HEK293 (cell line): ENCODE measurements around the gene ADAM19.

Experiments
- CTCF ChIA-PET: fragments of 350-600 bp; formaldehyde crosslinking; extraction: SDS; loops from one replicate; lab custom pipeline; 2021; ENCODE audit warnings: antibody characterized with exemption; lab: Yijun Ruan, JAX
- POLR2A ChIA-PET: fragments of 300-600 bp; formaldehyde crosslinking; extraction: SDS; loops from one replicate; lab custom pipeline; 2020; ENCODE audit warnings: antibody characterized with exemption, inconsistent platforms; lab: Yijun Ruan, JAX
- H3K27ac ChIP-seq: fragments of 200-500 bp; sonication (Bioruptor generic); 2 replicates; pipeline ENCODE4 v1.5.1; 2014; ENCODE audit warnings: low read depth, low read length, control low read depth, inconsistent platforms; ENCODE audit errors: extremely low read depth
- H3K36me3 ChIP-seq, 2 experiments: fragments of 200-500 bp in 1 of 2; sonication (Bioruptor generic) in 1 of 2; 1 replicate in 1 of 2; 2 replicates in 1 of 2; pipeline ENCODE4 v1.5.1; 2014 to 2017; ENCODE audit warnings: inconsistent platforms in 2 of 2, low read length in 2 of 2; ENCODE audit not compliant: control insufficient read depth in 2 of 2, insufficient read depth in 1 of 2
- H3K4me1 ChIP-seq: fragments of 200-500 bp; sonication (Bioruptor generic); 2 replicates; pipeline ENCODE4 v1.5.1; 2014; ENCODE audit warnings: mild to moderate bottlenecking, low read length, inconsistent platforms; ENCODE audit not compliant: control insufficient read depth, insufficient read depth
- H3K4me3 ChIP-seq: 2 replicates; pipeline ENCODE4 v1.5.1; 2011; ENCODE audit warnings: low read depth, mild to moderate bottlenecking, control low read depth, low read length, moderate library complexity
- H3K9me3 ChIP-seq: fragments of 200-500 bp; sonication (Bioruptor generic); 2 replicates; pipeline ENCODE4 v1.5.1; 2014; ENCODE audit warnings: low read depth, low read length, inconsistent platforms; ENCODE audit not compliant: control insufficient read depth, insufficient read depth
- GFI1B ChIP-seq: fragments of 450-650 bp; formaldehyde crosslinking; IDR thresholded peaks from 2 replicates; pipeline ENCODE4 v1.5.1; 2016; ENCODE audit warnings: missing biosample characterization, missing genetic modification characterization
- PATZ1 ChIP-seq: fragments of 450-650 bp; formaldehyde crosslinking; IDR thresholded peaks from 2 replicates; pipeline ENCODE4 v1.5.1; 2016; ENCODE audit warnings: missing biosample characterization, missing genetic modification characterization
- SETDB1 ChIP-seq: IDR thresholded peaks from one replicate; pipeline ENCODE4 v1.6.1; 2017; ENCODE audit warnings: mild to moderate bottlenecking, low read length, moderate library complexity, mixed read lengths; ENCODE audit not compliant: insufficient read length
- ZBTB10 ChIP-seq: fragments of 450-650 bp; formaldehyde crosslinking; IDR thresholded peaks from 2 replicates; pipeline ENCODE4 v1.5.1; 2016; ENCODE audit warnings: missing biosample characterization, missing genetic modification characterization
- ZBTB11 ChIP-seq: fragments of 450-650 bp; formaldehyde crosslinking; conservative IDR thresholded peaks from 2 replicates; pipeline ENCODE4 v1.5.1; 2016; ENCODE audit warnings: low read depth, missing biosample characterization, missing genetic modification characterization
- ZBTB26 ChIP-seq: fragments of 450-650 bp; formaldehyde crosslinking; optimal IDR thresholded peaks from 2 replicates; pipeline ENCODE3; 2016; ENCODE audit warnings: missing biosample characterization, mild to moderate bottlenecking, missing genetic modification characterization
- ZFP41 ChIP-seq: fragments of 450-650 bp; formaldehyde crosslinking; IDR thresholded peaks from 2 replicates; pipeline ENCODE4 v1.5.1; 2016; ENCODE audit warnings: missing biosample characterization, missing genetic modification characterization, borderline replicate concordance
- ZNF10 ChIP-seq: fragments of 450-650 bp; formaldehyde crosslinking; IDR thresholded peaks from 2 replicates; pipeline ENCODE4 v1.5.1; 2017; ENCODE audit warnings: missing biosample characterization, missing genetic modification characterization
- ZNF114 ChIP-seq: fragments of 450-650 bp; formaldehyde crosslinking; IDR thresholded peaks from 2 replicates; pipeline ENCODE4 v1.5.0; 2017; ENCODE audit warnings: missing biosample characterization, missing genetic modification characterization
- ZNF121 ChIP-seq: fragments of 450-650 bp; formaldehyde crosslinking; IDR thresholded peaks from 2 replicates; pipeline ENCODE4 v1.5.1; 2016; ENCODE audit warnings: missing biosample characterization, missing genetic modification characterization
- ZNF132 ChIP-seq: fragments of 450-650 bp; formaldehyde crosslinking; IDR thresholded peaks from 2 replicates; pipeline ENCODE4 v1.5.1; 2017; ENCODE audit warnings: missing biosample characterization, missing genetic modification characterization, borderline replicate concordance
- ZNF37A ChIP-seq: fragments of 450-650 bp; IDR thresholded peaks from 2 replicates; pipeline ENCODE4 v1.5.1; 2018; ENCODE audit warnings: missing biosample characterization, missing genetic modification characterization
- ZNF473 ChIP-seq: fragments of 450-650 bp; formaldehyde crosslinking; IDR thresholded peaks from 2 replicates; pipeline ENCODE4 v1.5.1; 2017; ENCODE audit warnings: missing biosample characterization, missing genetic modification characterization
- ZNF513 ChIP-seq: fragments of 450-650 bp; IDR thresholded peaks from 2 replicates; pipeline ENCODE4 v1.5.1; 2018; ENCODE audit warnings: missing biosample characterization, missing genetic modification characterization
- ZNF521 ChIP-seq: fragments of 450-650 bp; formaldehyde crosslinking; IDR thresholded peaks from 2 replicates; pipeline ENCODE4 v1.5.1; 2017; ENCODE audit warnings: missing biosample characterization, mild to moderate bottlenecking, missing genetic modification characterization
- ZNF560 ChIP-seq: fragments of 450-650 bp; formaldehyde crosslinking; IDR thresholded peaks from 2 replicates; pipeline ENCODE4 v1.5.1; 2017; ENCODE audit warnings: missing biosample characterization, missing genetic modification characterization, borderline replicate concordance

Gene ADAM19

GRCh38 chr5:157568222-157568621, 7.4 kb downstream of the ADAM19 start:
- no peaks in the 10 kb centered on the region for H3K36me3 ChIP-seq
- no peaks in the 10 kb centered on the region; the same call in 1 of the 2 replicates for H3K4me1 ChIP-seq
- CTCF ChIA-PET: no interaction called here
- TF ChIP-seq ZBTB10 (tag by site-specific recombination) (no peak), ZNF114 (tag by site-specific recombination) (no peak), ZNF10 (tag by site-specific recombination) (no peak), ZBTB26 (no peak), ZNF513 (tag by site-specific recombination) (no peak), ZNF521 (no peak)
- no peak overlapping the region for H3K4me3 ChIP-seq
- H3K27ac ChIP-seq: no peak overlapping the region
- H3K9me3 ChIP-seq: no peaks in the 10 kb centered on the region
- POLR2A ChIA-PET: interaction anchor here (0.7 kb wide), 1 partner anchor 180 kb away, joined by 3 read pairs; no protein-coding TSS in a partner anchor

GRCh38 chr5:157566902-157567489, 8.6 kb downstream of the ADAM19 start:
- Histone ChIP-seq H3K4me1 (no peaks in the 10 kb centered on the region; the same call in 1 of the 2 replicates), H3K27ac (no peak overlapping the region), H3K36me3 (no peaks in the 10 kb centered on the region), H3K4me3 (no peak overlapping the region), H3K9me3 (no peaks in the 10 kb centered on the region)
- ChIA-PET POLR2A (interaction anchor here (1.0 kb wide), 1 partner anchor 9 kb away, joined by 3 read pairs; the partner anchor contains the start of gene ADAM19), CTCF (interaction anchor here (0.7 to 1.4 kb wide), 2 partner anchors 8 to 151 kb away, joined by 4 read pairs; no protein-coding TSS in a partner anchor)
- no peak for TF ChIP-seq GFI1B
- no peak for TF ChIP-seq ZFP41 (tag by site-specific recombination)
- TF ChIP-seq ZNF37A: no peak
- TF ChIP-seq PATZ1: no peak
- no peak for TF ChIP-seq ZNF560 (tag by site-specific recombination)
- no peak for TF ChIP-seq ZNF513 (tag by site-specific recombination)
- TF ChIP-seq ZNF132 (tag by site-specific recombination): no peak
- no peak for TF ChIP-seq SETDB1
- no peak for TF ChIP-seq ZNF473 (tag by site-specific recombination)
- TF ChIP-seq ZBTB11 (tag by site-specific recombination): no peak
- no peak for TF ChIP-seq ZNF121 (tag by site-specific recombination)
